MV-4-11 (cell line): ENCODE measurements around the gene EMD.
A peak's percentile ranks its signal among the peaks of the same experiment; 100 is the strongest.

Experiments used
- DNase-seq: peaks from one replicate; lab custom pipeline; 2025; lab: John Stamatoyannopoulos, UW

EMD gene

DNA sequence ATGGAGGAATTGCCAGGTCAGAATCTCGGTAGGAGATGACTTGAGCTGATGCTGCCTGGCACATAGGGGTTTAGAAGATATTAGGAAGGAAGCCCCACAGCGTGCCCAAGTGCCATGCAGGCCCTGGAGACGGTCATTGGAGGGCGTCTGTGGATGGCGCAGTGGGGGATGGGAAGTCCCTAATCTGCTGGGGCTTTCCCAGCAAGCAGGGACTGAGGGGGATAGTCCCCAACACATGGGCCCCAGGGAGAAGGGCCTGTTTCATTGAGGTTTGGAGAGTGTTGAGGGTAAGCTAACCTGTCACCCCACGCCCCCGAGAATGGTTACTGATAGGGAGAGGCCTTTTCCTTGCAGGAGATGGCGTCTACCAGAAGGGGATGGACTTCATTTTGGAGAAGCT is 40.1 kb downstream of the EMD start:
- DNase-seq, result no peak

GRCh38 chrX:154419688-154420401 is 40.8 kb downstream of the EMD start:
- no peak for DNase-seq

- no peak for DNase-seq
Observed at GRCh38 chrX:154420402-154420756, 41.3 kb downstream of the EMD start.

DNA sequence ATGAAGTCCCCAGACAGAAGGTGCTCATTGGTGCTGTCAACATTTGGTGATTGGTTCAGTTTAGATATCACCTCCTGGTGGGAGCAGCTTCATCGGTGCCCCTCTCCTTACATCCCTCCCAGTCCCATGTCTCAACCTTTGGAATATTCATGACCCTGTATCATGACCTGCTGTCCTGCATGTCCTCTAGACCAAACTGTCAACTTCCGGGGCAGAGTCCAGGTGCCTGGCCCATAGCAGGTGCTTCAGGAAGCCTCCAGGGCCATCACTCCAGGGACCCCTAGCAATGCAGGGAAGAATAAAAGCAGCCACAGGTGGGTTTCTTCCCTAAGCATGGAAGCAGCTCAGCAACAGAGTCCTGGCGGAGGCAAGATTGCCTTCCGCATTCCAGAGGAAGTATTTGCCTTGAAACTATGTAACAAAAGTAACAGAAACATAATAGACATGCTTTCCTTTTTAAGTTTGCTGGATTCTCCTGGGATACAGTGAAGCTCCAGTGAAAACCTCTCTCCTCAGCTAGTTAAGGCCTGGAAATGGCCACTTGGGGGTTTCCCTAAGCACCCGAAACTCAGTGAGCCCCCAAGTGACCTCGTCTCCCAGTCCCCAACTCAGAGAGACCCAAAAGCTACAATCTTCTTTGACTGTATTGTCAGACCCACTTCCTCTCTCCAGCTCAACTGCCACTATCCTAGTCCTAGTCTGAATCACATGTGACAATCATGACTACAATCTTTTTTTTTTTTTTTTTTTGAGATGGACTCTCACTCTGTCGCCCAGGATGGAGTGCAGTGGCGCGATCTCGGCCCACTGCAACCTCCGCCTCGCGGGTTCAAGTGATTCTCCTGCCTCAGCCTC is 48.0 kb downstream of the EMD start:
- DNase-seq, result peak; percentile 47

- peak; percentile 90 for DNase-seq
Observed at GRCh38 chrX:154428176-154429171, 49.4 kb downstream of the EMD start, which contains the start of gene ATP6AP1. TSS of gene ATP6AP1 (plus strand) at chrX:154428677. CDS start at chrX:154428693, 16 bp downstream.

- DNase-seq, result no peak
Observed at GRCh38 chrX:154429711-154430110, 50.6 kb downstream of the EMD start.

GRCh38 chrX:154430479-154430878 is 51.4 kb downstream of the EMD start:
- no peak for DNase-seq

- peak; percentile 58 for DNase-seq
Observed at GRCh38 chrX:154430916-154431315, 51.8 kb downstream of the EMD start.
